Heart right ventricle (tissue), 16 donors: ENCODE measurements around the gene PPP2R2B. TPM values are rescaled to one million over a fixed set of nuclear protein-coding genes. Genes with fewer than 3 reads are reported as not detected.

Source experiments
- ATAC-seq, 8 donors: fragments of 200-7000 bp; cut with Tn5 transposase; one replicate each; pipeline ENCODE4 v1.9.1; 2020; ENCODE audit warnings: mild to moderate bottlenecking in 8 of 8, moderate library complexity in 8 of 8, moderate number of reproducible peaks in 1 of 8
- DNase-seq, 2 donors: peaks; one replicate each; pipeline ENCODE4 v3.0.0-alpha.2; 2020
- H3K27ac ChIP-seq, 10 donors: fragments of 200-600 bp; sonication (generic) in 2 of 10; one replicate each; pipeline versions ENCODE4 v1.5.0 to v1.8.0; 2020 to 2022; ENCODE audit warnings: mild to moderate bottlenecking in 3 of 10
- H3K27me3 ChIP-seq, 7 donors: fragments of 200-600 bp; one replicate each; pipeline ENCODE4 v1.8.0; 2021 to 2022; ENCODE audit warnings: mild to moderate bottlenecking in 2 of 7
- H3K36me3 ChIP-seq, 9 donors: fragments of 200-600 bp; sonication (generic) in 1 of 9; one replicate each; pipeline versions ENCODE4 v1.5.0 to v1.8.0; 2020 to 2022; ENCODE audit warnings: mild to moderate bottlenecking in 2 of 9
- H3K4me1 ChIP-seq, 9 donors: fragments of 200-600 bp; sonication (generic) in 1 of 9; one replicate each; pipeline versions ENCODE4 v1.5.0 to v1.8.0; 2020 to 2022; ENCODE audit warnings: mild to moderate bottlenecking in 4 of 9
- H3K4me3 ChIP-seq, 10 donors: fragments of 200-600 bp; sonication (generic) in 2 of 10; one replicate each; pipeline versions ENCODE4 v1.5.0 to v1.8.0; 2020 to 2022; ENCODE audit warnings: mild to moderate bottlenecking in 7 of 10, moderate library complexity in 2 of 10
- H3K9me3 ChIP-seq, 11 donors: fragments of 200-600 bp in 10 of 11; sonication (generic) in 2 of 11; one replicate each; pipeline versions ENCODE4 v1.5.0 to v1.8.0; 2013 to 2022; ENCODE audit warnings: mild to moderate bottlenecking in 2 of 11, control low read depth in 1 of 11, moderate library complexity in 1 of 11
- WGBS, 2 donors: extraction: QIAGEN DNeasy Blood & Tissue Kit; methylation state at CpG; one replicate each; pipeline ENCODE4 v1.1.7; 2013; ENCODE audit warnings: inconsistent platforms in 1 of 2; 5-methylcytosine and 5-hydroxymethylcytosine counted together
- intact Hi-C, 10 donors: fragments of 100-400 bp; cut with DNase I; formaldehyde crosslinking; loops; one replicate each; pipeline versions ENCODE4 v1.11.1 to v1.14.2; 2022
- polyA plus RNA-seq, 2 donors: library from polyadenylated mRNA; stranded (reverse); fragments of 200-250 nt; gene quantifications; one replicate each; pipeline ENCODE4 v1.2.3, GENCODE V29; 2013
- total RNA-seq, 10 donors: library from RNA; stranded (reverse); fragmentation: NEBNext Ultra II Directional in 3 of 10; extraction: Animal tissue kit (Norgen Biotek cat#: 25700) in 3 of 10; gene quantifications; one replicate each; pipeline versions ENCODE4 v1.2.1 to v1.2.4, GENCODE V29; 2021 to 2023
- TF ChIP-seq, protein P1 (sequence below), 9 donors: fragments of 200-600 bp; sonication (generic) in 2 of 9; IDR thresholded peaks; one replicate each; pipeline versions ENCODE4 v1.5.0 to v1.8.0; 2021 to 2022; ENCODE audit warnings: antibody characterized with exemption in 9 of 9, mild to moderate bottlenecking in 5 of 9, moderate library complexity in 1 of 9
- donor health status: Arrhythmogenic right ventricular cardiomyopathy.
- donor health status: ischemic (EF 13 %, LVEDD 7.1; RV severe dilation, severe dysfunction).
- donor health status: healthy with polysubstance abuse.
- donor health status: DM: no; HTN: yes; CAD: no.
- donor health status: DM: no; HTN: no; CAD: no.
- donor health status: ischemic (EF 25% LVEDD 6.9; RV normal size, moderate dysfunction).
- donor health status: ischemic (EF 25% LVEDD 5.7; RV mildly dilated, moderate dysfunction).
- donor health status: healthy.
- donor health status: DM: yes; HTN: yes; CAD: no.
- donor health status: Ischemic cardiomyopathy.
- donor health status: ischemic (EF 35%, LVEDD 5.7; RV mildly dilated, moderate dysfunction).
- donor health status: nonischemic (EF 11% LVEDD 7.7; RV severe dilation, severe dysfunction).
- donor health status: DM: yes; HTN: yes; CAD: no.
- donor health status: PGD.
- donor health status: ischemic (EF 29% LVEDD 5.4; RV normal size, mild dysfunction).
- donor health status: nonischemic (EF 23%, LVEDD 6.1; RV moderate dilation, normal function).

PPP2R2B gene
- total and polyA plus RNA-seq, 12 donors: 0.05 to 1.8 (median 0.57) TPM; not detected in 2

DNA sequence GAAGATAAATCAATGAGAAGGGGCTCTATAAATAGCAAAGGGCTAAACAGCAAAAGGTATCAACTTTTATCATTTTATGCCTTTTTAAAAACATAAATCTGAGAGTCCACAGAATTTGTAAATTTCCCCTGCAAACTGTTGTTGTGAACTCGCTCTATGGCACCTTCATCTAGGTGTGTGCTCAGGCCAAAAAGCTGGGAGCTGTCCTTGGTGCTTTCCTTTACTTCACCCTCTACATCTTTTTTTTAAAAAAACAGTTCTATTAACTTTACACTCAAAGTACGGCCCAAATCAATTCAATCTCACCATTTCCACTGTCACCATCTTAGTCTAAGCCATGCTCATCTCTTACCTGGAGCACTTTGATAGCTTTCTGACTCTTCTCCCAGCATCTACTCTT lies 254.4 kb downstream of the PPP2R2B start:
- no peaks in the 10 kb centered on the region for H3K27me3 ChIP-seq
- 59 to 68% methylated on average over 2 of the region's 2 CpGs for WGBS, 2 donors
- peaks cover 0 to 6% (median 0%) of the 10 kb centered on the region in 9 donors for H3K4me1 ChIP-seq
- intact Hi-C loops: no loop called here
- ATAC-seq: no peak
- no peak for DNase-seq
- peaks cover 0 to 8% (median 0%) of the 10 kb centered on the region in 11 donors for H3K9me3 ChIP-seq
- H3K27ac ChIP-seq: no peak overlapping the region
- no peaks in the 10 kb centered on the region for H3K36me3 ChIP-seq
- no peak overlapping the region for H3K4me3 ChIP-seq
- TF ChIP-seq, protein P1, sequence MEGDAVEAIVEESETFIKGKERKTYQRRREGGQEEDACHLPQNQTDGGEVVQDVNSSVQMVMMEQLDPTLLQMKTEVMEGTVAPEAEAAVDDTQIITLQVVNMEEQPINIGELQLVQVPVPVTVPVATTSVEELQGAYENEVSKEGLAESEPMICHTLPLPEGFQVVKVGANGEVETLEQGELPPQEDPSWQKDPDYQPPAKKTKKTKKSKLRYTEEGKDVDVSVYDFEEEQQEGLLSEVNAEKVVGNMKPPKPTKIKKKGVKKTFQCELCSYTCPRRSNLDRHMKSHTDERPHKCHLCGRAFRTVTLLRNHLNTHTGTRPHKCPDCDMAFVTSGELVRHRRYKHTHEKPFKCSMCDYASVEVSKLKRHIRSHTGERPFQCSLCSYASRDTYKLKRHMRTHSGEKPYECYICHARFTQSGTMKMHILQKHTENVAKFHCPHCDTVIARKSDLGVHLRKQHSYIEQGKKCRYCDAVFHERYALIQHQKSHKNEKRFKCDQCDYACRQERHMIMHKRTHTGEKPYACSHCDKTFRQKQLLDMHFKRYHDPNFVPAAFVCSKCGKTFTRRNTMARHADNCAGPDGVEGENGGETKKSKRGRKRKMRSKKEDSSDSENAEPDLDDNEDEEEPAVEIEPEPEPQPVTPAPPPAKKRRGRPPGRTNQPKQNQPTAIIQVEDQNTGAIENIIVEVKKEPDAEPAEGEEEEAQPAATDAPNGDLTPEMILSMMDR (IDR thresholded peaks at IDR 0.05): no peak

DNA sequence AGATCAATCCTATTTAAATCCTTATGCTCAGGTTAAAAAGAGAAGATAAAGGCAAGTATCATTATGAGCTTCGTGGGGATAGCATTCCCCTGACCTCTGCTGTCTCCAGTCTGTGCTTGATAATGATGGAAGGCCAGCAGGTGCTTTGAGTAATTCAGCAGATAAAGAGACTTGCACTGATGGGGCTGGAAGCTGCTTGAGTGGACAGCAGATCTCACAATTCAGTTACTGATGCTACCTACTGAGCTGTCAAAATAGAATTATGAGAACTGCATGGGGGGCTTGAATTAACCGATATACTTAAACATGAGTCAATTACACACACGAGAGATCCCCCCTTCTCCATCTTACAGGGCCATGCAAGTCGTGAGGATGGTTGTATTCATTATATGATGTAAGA lies 254.9 kb downstream of the PPP2R2B start:
- no peaks in the 10 kb centered on the region for H3K27me3 ChIP-seq
- TF ChIP-seq, protein P1 (IDR thresholded peaks at IDR 0.05): no peak
- intact Hi-C loops: no loop called here
- no peak for DNase-seq
- H3K36me3 ChIP-seq: no peaks in the 10 kb centered on the region
- peaks cover 0 to under 1% (median 0%) of the 10 kb centered on the region in 9 donors for H3K4me1 ChIP-seq
- H3K27ac ChIP-seq: no peak overlapping the region
- 57 to 61% methylated on average over 4 of the region's 4 CpGs for WGBS, 2 donors
- H3K9me3 ChIP-seq: peaks cover 0 to 8% (median 0%) of the 10 kb centered on the region in 11 donors
- no peak overlapping the region for H3K4me3 ChIP-seq
- no peak for ATAC-seq

DNA sequence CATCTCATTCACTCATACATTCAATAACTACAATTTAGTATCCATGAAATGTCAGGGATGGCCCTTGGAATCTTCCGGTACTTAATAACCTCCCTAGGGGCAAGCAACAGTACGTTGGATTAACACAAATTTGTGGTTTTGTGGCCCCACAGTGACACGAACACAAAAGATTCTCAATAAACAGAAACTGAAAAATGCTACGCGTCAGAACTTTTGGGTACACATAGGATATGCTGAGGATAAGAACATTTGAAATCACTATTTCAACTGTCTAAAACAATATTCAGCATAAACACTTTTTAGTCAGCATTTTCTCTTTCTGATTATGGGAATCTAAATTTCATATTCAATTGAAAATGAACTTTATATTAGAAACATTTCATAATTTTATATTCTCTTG lies 255.5 kb downstream of the PPP2R2B start:
- intact Hi-C loops: no loop called here
- 85 to 87% methylated on average over 5 of the region's 5 CpGs for WGBS, 2 donors
- no peaks in the 10 kb centered on the region for H3K36me3 ChIP-seq
- H3K27me3 ChIP-seq: no peaks in the 10 kb centered on the region
- H3K9me3 ChIP-seq: peaks cover 0 to 8% (median 0%) of the 10 kb centered on the region in 11 donors
- H3K4me3 ChIP-seq: no peak overlapping the region
- DNase-seq (no peak), ATAC-seq (no peak)
- TF ChIP-seq, protein P1 (IDR thresholded peaks at IDR 0.05): no peak
- H3K4me1 ChIP-seq: no peaks in the 10 kb centered on the region
- no peak overlapping the region for H3K27ac ChIP-seq

DNA sequence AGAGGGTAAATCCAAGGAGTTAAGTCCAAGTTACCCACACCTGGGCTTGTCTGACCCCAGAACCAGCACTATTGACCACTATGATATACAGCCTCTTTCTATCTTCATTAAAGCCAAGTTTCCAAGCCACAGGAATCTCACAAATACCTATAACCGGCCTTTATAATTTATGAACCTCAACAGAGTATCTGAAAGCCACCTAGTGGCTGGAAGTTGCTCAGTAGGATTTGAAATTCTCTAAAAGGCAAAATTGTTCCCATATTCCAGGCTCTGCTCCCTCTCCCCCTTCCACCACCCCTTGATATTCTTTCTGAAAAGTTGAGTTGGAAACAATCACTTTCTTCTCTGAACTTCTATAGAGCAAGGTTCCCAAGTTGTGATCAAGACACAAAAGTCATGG lies 256.2 kb downstream of the PPP2R2B start:
- TF ChIP-seq, protein P1 (IDR thresholded peaks at IDR 0.05): peak in 1 of 9 donors; percentile 10
- H3K9me3 ChIP-seq: peaks cover 0 to 8% (median 0%) of the 10 kb centered on the region in 11 donors
- DNase-seq: no peak
- no peaks in the 10 kb centered on the region for H3K36me3 ChIP-seq
- ATAC-seq: no peak
- H3K27ac ChIP-seq: no peak overlapping the region
- WGBS, 2 donors: 59 to 77% methylated on average over 1 of the region's 1 CpG
- no peak overlapping the region for H3K4me3 ChIP-seq
- intact Hi-C loops: no loop called here
- H3K4me1 ChIP-seq: no peaks in the 10 kb centered on the region
- H3K27me3 ChIP-seq: no peaks in the 10 kb centered on the region
